Brain microvascular endothelial cell (primary cell): ENCODE results near the gene SEC22C.

Source experiments
- DNase-seq: peaks from one replicate; pipeline ENCODE4 v3.0.0-alpha.2; 2020
- H3K27ac ChIP-seq: fragments of 250-450 bp; sonication (Bioruptor Pico); 2 replicates; pipeline ENCODE4 v1.5.1; 2020; ENCODE audit warnings: mild to moderate bottlenecking, moderate library complexity
- H3K27me3 ChIP-seq: fragments of 250-450 bp; sonication (Bioruptor Pico); replicated peaks from 2 replicates; pipeline ENCODE4 v1.5.1; 2020; ENCODE audit warnings: mild to moderate bottlenecking
- H3K36me3 ChIP-seq: fragments of 250-450 bp; sonication (Bioruptor Pico); replicated peaks from 2 replicates; pipeline ENCODE4 v1.5.1; 2020; ENCODE audit warnings: mild to moderate bottlenecking
- H3K4me3 ChIP-seq: 2 replicates; pipeline ENCODE4 v1.5.1; 2011; ENCODE audit warnings: low read depth, mild to moderate bottlenecking, control low read depth, low read length, moderate library complexity
- in situ Hi-C: cut with HindIII; loops from 2 replicates; pipeline ENCODE4 v1.10.0; 2017; ENCODE audit warnings: low sequenced_read_pairs, low pct_ligation_motif_present
- TF ChIP-seq, protein P1 (sequence below): IDR thresholded peaks from 2 replicates; pipeline ENCODE4 v1.5.1; 2011; ENCODE audit warnings: low read depth, mild to moderate bottlenecking, moderate library complexity, low read length, control low read depth, inconsistent platforms; ENCODE audit errors: missing control alignments

Gene SEC22C

GRCh38 chr3:42578054-42578453, 3.7 kb downstream of the SEC22C start:
- TF ChIP-seq, protein P1, sequence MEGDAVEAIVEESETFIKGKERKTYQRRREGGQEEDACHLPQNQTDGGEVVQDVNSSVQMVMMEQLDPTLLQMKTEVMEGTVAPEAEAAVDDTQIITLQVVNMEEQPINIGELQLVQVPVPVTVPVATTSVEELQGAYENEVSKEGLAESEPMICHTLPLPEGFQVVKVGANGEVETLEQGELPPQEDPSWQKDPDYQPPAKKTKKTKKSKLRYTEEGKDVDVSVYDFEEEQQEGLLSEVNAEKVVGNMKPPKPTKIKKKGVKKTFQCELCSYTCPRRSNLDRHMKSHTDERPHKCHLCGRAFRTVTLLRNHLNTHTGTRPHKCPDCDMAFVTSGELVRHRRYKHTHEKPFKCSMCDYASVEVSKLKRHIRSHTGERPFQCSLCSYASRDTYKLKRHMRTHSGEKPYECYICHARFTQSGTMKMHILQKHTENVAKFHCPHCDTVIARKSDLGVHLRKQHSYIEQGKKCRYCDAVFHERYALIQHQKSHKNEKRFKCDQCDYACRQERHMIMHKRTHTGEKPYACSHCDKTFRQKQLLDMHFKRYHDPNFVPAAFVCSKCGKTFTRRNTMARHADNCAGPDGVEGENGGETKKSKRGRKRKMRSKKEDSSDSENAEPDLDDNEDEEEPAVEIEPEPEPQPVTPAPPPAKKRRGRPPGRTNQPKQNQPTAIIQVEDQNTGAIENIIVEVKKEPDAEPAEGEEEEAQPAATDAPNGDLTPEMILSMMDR, result no peak
- Histone ChIP-seq H3K36me3 (peaks cover 5% of the 10 kb centered on the region), H3K27me3 (no peaks in the 10 kb centered on the region), H3K4me3 (no peak overlapping the region), H3K27ac (no peak overlapping the region)
- in situ Hi-C loops, result no loop called here
- DNase-seq, result no peak

DNA sequence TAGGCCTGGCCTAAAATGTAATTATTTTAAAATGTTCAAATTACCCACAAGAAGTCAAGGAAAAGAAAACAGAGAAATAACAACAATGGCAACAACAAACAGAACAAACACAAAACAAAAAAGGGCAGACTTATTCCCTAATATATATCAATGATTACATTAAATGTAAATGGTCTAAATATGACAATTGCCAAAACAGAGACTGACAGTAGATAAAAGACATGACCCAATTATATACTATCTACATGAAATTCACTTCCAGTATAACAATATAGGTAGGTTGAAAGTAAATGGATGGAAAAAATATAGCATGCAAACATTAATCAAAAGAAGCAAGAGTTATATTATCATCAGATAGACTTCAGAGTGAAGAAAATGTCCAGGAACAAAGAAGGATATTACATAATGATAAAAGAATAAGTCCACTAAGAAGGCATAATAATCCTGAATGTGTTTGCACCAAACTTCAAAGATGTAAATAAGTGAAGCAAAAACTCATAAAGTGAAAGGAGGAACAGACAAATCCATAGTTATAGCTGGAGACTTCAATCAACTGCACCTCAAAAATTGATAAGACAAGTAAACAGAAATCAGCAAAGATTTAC, 6.5 kb downstream of the SEC22C start:
- Histone ChIP-seq H3K4me3 (no peak overlapping the region), H3K27ac (no peak overlapping the region), H3K27me3 (no peaks in the 10 kb centered on the region), H3K36me3 (peaks cover 5% of the 10 kb centered on the region)
- TF ChIP-seq, protein P1, result no peak
- in situ Hi-C loops, result no loop called here
- no peak for DNase-seq

DNA sequence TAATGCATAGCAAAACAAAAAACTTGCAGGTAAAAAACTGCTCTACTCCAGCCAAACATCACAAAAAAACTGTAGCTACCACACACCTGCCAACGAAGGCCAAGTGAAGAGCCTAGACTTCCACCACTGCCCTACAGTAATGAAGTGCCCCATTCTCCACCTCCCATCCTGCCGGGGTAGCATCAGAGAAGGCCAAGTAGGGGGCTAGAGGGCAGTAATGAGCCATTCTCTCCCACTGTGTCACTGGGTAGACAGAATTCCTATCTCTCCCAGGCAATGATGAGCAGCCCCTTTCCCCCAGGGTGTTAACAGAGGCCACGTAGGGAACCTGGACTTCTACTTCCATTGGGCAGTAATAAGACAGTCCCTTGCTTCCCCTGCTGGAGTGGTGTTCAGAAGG, 9.5 kb downstream of the SEC22C start:
- H3K27ac ChIP-seq, result no peak overlapping the region
- H3K27me3 ChIP-seq, result no peaks in the 10 kb centered on the region
- DNase-seq, result peak; percentile 48
- peaks cover 10% of the 10 kb centered on the region for H3K36me3 ChIP-seq
- H3K4me3 ChIP-seq, result no peak overlapping the region
- TF ChIP-seq, protein P1, result peak; percentile 81
- in situ Hi-C loops, result no loop called here

GRCh38 chr3:42569593-42570142, 12.1 kb downstream of the SEC22C start:
- H3K27me3 ChIP-seq, result no peaks in the 10 kb centered on the region
- DNase-seq, result no peak
- H3K27ac ChIP-seq, result no peak overlapping the region
- H3K36me3 ChIP-seq, result peaks cover 23% of the 10 kb centered on the region
- no peak overlapping the region for H3K4me3 ChIP-seq
- TF ChIP-seq, protein P1, result no peak
- in situ Hi-C loops, result no loop called here

DNA sequence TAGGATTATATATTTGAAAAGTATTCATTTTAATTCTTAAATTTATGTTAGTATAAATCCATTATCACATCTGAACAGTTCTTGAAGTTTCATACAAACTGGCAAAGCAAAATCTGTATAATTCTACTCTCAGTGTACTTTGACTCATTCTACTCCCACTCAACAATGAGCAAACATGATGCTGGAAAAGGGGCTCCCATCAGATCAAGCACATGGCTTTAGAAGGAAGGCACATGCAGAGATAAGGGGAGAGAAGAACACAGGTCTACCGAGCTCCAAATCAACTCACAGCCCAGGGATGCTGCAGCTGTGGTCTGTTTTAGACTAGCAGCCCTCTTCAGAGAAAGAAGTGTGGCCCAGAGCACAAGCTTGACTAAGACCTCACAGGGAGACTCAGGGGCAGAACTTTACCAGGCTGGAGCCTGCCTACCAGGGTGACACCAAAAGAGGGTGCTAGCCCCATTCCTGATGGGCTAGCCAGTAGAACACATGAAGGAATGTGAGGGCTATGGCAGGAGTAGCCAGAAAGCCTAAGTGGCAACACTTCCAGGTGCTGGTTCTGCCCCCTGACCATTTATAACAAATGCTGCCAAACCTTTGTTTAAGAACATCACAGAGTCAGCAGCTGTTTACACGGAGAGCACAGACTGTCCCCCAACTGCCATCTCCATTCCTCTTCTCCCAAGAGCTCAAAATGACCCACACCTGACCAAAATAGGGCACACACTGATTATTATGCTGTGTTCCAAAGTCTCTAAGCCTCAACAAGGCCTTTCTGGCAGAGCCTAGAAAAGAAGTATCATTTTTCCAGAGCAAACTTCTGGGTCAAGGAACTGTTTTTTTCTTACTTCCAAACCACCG, 19.5 kb downstream of the SEC22C start:
- H3K27ac ChIP-seq, result no peak overlapping the region
- in situ Hi-C loops, result no loop called here
- peaks cover 34% of the 10 kb centered on the region for H3K36me3 ChIP-seq
- no peaks in the 10 kb centered on the region for H3K27me3 ChIP-seq
- no peak overlapping the region for H3K4me3 ChIP-seq
- no peak for DNase-seq
- TF ChIP-seq, protein P1, result no peak
